ENCODE data around the gene KCNH2.

Gene KCNH2

GRCh38 chr7:150955519-150956394 lies 22.4 kb downstream of the KCNH2 start:
- FAIRE-seq = no peak
- no peak for DNase-seq (ENCODE audit: insufficient read length)
- no peak for TF ChIP-seq POLR2AphosphoS5 (IDR thresholded peaks at IDR 0.05; ENCODE audit: low read depth, low read length)

DNA sequence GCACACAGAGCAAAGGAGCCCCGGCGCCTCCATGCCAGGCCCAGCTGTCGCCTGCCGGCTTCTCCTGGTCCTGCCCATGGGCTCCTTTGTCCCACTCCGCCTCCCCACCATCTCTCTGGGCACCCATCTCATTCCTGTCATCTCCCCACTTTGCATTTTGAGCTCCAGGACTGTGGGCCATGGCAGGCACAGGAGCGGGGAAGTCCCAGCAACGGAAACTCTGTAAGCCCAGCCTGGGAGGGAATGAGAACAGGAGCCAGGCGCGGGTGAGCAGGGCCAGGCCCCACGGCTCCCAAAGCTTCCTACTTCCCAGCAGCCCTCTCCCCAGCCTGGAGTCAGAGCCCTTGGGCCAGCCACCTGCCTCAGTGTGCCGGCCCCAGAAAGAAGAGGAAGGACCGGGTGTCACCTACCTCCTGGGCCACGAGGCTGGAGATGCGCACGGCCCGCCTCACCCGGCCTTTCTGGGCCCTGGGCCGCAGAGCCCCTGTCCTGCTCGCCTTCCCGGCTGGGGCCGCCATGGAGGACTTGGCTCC lies 23.1 kb downstream of the KCNH2 start:
- TF ChIP-seq POLR2A (IDR thresholded peaks at IDR 0.05; ENCODE audit: low read depth, low read length) = no peak
- TF ChIP-seq POLR2AphosphoS5 (IDR thresholded peaks at IDR 0.05; ENCODE audit: low read depth, low read length) = no peak
- TF ChIP-seq TAF1 (IDR thresholded peaks at IDR 0.05; ENCODE audit: borderline replicate concordance, low read depth, low read length) = no peak
- no peak for FAIRE-seq

DNA sequence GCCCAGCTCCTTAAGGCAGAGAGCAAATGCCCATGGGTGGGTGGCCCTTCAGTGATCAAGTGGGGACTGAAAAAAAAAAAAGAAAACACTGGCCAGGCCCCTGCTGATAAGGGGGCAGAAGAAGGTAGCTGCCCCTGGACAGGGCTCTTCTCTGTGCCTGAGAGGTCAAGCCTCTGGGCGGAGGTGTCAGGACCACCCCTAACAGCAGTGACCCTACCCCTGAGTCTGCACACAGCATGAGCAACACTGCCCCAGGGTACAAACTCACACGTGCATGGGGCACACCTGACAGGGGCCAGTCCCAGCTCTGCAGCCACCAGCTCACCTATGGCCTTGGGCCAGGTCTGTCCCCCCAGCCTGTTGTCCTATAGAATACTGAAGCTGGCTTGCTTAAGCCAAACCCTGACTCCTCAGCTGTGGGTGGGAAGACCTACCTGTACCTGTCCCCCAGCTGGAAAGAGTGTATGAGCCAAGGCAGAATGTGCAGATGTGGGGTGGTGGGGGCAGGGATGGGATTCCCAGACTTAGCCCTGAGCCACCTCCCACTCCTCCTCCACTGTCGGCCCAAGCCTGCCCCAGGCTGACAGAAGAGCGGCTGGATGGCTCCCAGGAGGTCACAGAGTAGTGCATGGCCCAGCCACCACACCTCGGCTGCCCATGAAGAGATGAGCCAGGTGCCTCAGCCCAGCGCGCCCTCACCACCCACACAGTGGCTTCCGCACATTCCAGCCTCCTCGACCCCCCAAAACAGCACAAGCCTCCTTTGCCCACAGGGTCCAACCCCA lies 23.7 kb downstream of the KCNH2 start:
- FAIRE-seq (no peak), DNase-seq (ENCODE audit: insufficient read length) (no peak)
- TF ChIP-seq POLR2A (IDR thresholded peaks at IDR 0.05; ENCODE audit: low read depth, low read length) (no peak), TAF1 (IDR thresholded peaks at IDR 0.05; ENCODE audit: borderline replicate concordance, low read depth, low read length) (no peak), POLR2AphosphoS5 (IDR thresholded peaks at IDR 0.05; ENCODE audit: low read depth, low read length) (no peak)

More for the DNA sequence above, 23.1 kb downstream of the KCNH2 start:
- no peak for DNase-seq (ENCODE audit: insufficient read length)

DNA sequence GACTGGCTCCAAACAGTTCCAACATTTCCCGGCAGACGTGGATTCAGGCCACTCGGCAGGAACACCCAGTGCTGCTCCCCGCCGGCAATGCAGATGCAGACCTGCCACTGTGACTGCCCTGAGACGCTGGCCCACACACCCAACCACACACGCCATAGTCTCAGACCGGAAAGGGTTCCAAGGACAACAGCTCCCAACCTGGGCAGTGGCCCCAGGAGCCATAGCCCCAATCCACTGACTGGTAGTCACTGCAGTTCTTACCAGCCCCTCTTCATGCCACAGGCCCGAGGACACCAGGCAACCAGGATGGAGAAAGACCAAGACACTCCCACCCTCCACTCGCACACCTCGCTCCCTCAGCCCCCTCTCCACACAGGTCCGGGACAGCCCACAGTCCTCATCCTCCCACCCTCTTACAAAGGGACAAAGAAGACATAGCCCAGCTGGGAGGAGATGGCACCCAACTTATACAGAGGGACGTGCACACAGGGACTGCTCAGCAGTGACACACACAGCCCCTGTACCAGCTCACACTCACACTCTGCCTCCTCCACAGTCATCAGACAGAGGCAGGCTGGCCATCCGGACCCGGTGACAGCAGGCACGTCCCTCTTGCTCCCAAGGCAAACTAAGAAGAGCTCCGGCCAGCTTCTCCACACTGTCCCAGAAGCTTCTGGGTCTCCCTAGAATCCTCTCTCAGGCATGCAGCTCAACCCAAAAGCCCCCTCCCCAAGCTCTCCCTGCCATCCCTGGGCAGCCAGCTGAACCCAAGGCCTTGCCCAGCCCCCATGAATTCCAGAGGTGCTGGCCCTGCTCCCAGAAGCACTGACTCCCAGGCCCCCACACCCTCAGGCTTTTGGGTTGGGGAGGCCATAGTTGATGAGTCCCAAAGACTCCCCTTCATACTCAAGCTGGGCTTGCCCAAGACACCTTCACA lies 24.8 kb downstream of the KCNH2 start:
- no peak for DNase-seq (ENCODE audit: insufficient read length)
- FAIRE-seq = no peak
- no peak for TF ChIP-seq POLR2A (IDR thresholded peaks at IDR 0.05; ENCODE audit: low read depth, low read length)
- no peak for TF ChIP-seq TAF1 (IDR thresholded peaks at IDR 0.05; ENCODE audit: borderline replicate concordance, low read depth, low read length)
- TF ChIP-seq POLR2AphosphoS5 (IDR thresholded peaks at IDR 0.05; ENCODE audit: low read depth, low read length) = no peak

DNA sequence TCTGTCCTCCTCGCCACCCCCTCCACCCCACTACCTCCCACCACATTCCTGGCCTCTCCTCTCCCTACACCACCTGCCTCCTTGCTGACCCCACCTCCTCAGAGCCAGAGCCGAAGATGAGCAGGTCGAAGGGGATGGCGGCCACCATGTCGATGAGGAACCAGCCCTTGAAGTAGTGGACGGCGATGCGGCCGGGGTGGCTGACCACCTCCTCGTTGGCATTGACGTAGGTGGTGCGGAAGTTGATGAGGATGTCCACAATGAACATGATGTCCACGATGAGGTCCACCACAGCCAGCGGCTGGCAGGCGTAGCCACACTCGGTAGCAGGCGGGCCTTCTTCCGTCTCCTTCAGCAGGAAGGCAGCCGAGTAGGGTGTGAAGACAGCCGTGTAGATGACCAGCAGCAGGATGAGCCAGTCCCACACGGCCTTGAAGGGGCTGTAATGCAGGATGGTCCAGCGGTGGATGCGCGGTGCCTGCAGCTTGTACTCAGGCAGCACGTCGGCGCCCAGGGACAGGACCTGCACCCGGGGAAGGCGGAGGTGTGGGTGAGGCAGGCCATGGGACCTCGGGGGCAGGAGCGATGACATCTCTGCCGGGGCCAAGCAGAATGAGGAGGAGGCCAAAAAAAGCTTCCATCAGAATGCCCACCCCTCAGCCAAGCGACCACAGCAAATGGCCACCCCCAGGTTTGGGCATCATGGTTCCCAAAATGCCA lies 25.6 kb downstream of the KCNH2 start:
- DNase-seq (ENCODE audit: insufficient read length) = no peak
- TF ChIP-seq POLR2A (IDR thresholded peaks at IDR 0.05; ENCODE audit: low read depth, low read length) (no peak), POLR2AphosphoS5 (IDR thresholded peaks at IDR 0.05; ENCODE audit: low read depth, low read length) (no peak), TAF1 (IDR thresholded peaks at IDR 0.05; ENCODE audit: borderline replicate concordance, low read depth, low read length) (no peak)
- no peak for FAIRE-seq

- DNase-seq (ENCODE audit: insufficient read length) (no peak), FAIRE-seq (no peak)
- no peak for TF ChIP-seq TAF1 (IDR thresholded peaks at IDR 0.05; ENCODE audit: borderline replicate concordance, low read depth, low read length)
These were observed 26.6 kb downstream of the KCNH2 start for GRCh38 chr7:150951521-150951920.

DNA sequence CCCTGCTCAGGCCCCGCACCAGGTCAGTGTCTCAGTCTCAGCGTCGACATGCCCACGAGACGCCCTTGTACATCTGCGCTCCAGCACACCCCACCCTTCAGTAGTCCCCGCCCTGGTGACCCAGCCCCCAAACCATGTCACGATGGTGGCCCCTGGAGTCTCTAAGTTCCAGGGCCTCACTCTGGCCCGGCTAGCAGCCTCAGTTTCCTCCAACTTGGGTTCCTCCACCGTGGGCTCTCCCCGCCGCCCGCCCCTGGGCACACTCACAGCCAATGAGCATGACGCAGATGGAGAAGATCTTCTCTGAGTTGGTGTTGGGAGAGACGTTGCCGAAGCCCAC lies 27.0 kb downstream of the KCNH2 start:
- TF ChIP-seq TAF1 (IDR thresholded peaks at IDR 0.05; ENCODE audit: borderline replicate concordance, low read depth, low read length) = no peak
- FAIRE-seq = no peak
- no peak for DNase-seq (ENCODE audit: insufficient read length)

DNA sequence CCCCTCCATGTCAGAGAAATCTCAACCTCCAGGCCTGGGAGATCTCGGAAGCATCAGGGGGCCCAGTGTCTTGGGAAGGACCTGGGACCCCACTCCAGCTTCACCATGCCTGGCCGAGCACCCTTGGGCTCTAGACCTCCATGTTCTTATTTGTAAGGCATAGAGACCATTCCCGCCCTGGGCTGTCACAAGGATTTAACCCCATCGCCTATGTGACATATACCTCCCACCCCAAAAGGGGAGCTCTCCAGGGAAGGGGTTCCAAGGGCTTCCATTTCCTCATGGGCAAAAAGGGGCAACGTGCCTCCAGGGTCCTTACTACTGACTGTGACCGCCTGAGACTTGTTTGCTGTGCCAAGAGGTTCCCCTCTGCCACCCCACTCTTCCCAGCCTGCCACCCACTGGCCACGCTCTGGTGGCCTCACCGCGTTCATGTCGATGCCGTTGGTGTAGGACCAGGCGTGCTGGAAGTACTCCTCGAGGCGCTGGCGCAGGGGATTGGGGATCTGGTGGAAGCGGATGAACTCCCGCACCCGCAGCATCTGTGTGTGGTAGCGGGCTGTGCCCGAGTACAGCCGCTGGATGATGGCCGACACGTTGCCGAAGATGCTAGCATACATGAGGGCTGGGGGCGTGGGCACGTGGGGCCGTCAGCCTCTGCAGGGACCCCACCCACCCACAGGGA lies 27.5 kb downstream of the KCNH2 start:
- FAIRE-seq (no peak), DNase-seq (ENCODE audit: insufficient read length) (no peak)
- TF ChIP-seq TAF1 (IDR thresholded peaks at IDR 0.05; ENCODE audit: borderline replicate concordance, low read depth, low read length) (no peak), POLR2AphosphoS5 (IDR thresholded peaks at IDR 0.05; ENCODE audit: low read depth, low read length) (no peak), POLR2A (IDR thresholded peaks at IDR 0.05; ENCODE audit: low read depth, low read length) (no peak)

DNA sequence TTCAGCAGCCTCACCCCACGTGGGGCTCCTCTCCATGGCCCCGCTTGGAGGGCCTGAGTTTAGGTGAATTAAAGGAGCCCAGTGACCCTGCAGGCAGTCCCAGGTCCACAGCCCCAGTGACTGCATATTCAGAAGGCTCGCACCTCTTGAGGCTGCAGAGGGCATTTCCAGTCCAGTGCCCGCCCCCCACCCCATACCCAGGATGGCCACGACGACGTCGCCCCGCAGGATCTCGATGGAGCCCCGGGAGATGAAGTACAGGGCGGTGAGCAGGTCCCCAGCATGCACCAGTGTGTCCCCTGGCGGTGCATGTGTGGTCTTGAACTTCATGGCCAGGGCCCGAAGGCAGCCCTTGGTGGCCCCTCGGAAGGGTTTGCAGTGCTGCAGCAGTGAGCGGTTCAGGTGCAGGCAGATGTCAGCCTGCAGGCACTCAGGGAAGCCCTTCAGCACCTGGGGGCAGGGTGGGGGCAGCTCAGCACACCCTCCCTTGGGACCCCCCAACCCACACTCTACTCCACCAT lies 28.1 kb downstream of the KCNH2 start:
- no peak for DNase-seq (ENCODE audit: insufficient read length)
- no peak for FAIRE-seq
- TF ChIP-seq TAF1 (IDR thresholded peaks at IDR 0.05; ENCODE audit: borderline replicate concordance, low read depth, low read length) = no peak
- TF ChIP-seq POLR2AphosphoS5 (IDR thresholded peaks at IDR 0.05; ENCODE audit: low read depth, low read length) = no peak
- no peak for TF ChIP-seq POLR2A (IDR thresholded peaks at IDR 0.05; ENCODE audit: low read depth, low read length)

- DNase-seq (ENCODE audit: insufficient read length) (peak; percentile 19), FAIRE-seq (no peak)
- TF ChIP-seq POLR2AphosphoS5 (IDR thresholded peaks at IDR 0.05; ENCODE audit: low read depth, low read length) (no peak), POLR2A (IDR thresholded peaks at IDR 0.05; ENCODE audit: low read depth, low read length) (no peak), TAF1 (IDR thresholded peaks at IDR 0.05; ENCODE audit: borderline replicate concordance, low read depth, low read length) (no peak)
These were observed 28.6 kb downstream of the KCNH2 start for GRCh38 chr7:150949564-150949963.

Measured in GM12892 (cell line).